G401.6 (cell line): ENCODE data around the gene AOAH.

Experiments
- FAIRE-seq: peaks from 2 replicates; lab custom pipeline; 2012; peaks lifted over from hg19 to GRCh38; lab: Jason Lieb, UNC

The AOAH gene, protein sequence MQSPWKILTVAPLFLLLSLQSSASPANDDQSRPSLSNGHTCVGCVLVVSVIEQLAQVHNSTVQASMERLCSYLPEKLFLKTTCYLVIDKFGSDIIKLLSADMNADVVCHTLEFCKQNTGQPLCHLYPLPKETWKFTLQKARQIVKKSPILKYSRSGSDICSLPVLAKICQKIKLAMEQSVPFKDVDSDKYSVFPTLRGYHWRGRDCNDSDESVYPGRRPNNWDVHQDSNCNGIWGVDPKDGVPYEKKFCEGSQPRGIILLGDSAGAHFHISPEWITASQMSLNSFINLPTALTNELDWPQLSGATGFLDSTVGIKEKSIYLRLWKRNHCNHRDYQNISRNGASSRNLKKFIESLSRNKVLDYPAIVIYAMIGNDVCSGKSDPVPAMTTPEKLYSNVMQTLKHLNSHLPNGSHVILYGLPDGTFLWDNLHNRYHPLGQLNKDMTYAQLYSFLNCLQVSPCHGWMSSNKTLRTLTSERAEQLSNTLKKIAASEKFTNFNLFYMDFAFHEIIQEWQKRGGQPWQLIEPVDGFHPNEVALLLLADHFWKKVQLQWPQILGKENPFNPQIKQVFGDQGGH

DNA sequence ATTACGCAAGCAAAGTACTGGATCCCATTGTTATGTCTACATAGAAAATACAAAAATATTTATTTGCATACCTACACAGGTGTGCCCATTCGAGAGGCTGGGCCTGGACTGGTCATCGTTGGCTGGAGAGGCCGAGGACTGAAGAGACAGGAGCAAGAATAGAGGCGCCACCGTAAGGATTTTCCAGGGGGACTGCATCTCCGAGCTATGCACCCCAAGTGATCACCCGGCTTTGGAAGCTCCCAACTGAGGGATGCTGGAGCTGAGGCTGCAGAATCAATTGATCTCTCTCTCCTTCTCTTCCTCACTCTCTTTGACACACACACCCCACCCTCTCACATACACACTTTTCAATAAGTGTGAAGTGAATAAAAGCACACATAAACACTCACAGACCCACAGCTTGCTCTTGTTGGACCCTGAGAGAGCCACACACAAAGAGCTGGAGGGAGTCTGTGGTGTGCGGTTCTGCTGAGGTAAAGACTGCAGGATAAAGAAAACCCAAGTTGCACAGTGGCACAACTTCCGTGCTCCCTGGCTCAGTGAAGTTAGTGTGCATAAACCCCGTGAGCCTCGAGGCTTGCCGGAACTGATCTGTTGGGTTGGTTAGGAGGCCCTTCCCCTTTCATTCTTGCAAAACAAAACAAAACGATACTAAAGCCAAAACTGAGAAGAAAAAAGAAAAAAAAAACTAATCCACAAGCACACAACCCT lies at the start of gene AOAH:
AOAH (minus strand) TSS at position 544 of the 714 bp plus-strand sequence; CDS start at position 198, 346 bp downstream.
- no peak for FAIRE-seq

DNA sequence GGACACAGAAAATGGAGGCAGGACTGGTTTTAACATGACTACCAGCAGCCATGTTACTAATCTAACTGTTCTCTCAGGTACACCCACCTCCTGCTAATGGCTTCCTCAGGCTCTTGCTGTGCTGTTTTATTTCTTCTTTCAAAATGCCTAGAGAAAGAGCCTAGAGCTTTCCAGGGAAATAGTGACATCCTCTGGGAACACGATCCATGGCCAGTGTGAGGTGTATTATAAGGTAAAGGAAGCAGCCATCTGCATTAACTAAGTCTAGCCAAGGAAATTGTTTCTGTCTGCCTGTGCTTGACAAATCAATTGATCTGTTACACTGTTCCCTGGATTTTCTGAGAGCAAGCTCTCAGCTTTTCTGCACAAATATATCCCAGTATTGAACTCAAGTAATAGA lies 42.2 kb upstream of the AOAH start:
- FAIRE-seq, result no peak

DNA sequence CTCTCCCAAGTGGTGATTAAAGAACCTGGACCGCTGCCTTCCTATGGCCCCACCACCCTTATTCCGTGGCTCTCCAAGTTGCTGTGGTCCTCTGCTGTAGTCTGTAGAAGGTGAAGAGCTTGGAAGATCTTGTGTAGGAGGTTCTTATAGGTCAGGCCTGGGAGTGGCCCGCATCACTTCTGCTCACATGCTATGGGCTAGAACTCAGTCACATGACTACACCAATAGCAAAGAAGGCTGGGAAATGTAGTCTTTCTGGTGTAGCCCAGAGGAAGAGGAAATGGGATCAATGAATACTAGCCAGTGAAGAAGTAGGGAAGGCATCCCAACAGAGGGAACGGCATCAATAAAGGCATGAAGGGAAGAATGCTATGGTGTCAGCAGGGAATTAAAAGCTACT lies 41.3 kb upstream of the AOAH start:
- FAIRE-seq, result no peak

DNA sequence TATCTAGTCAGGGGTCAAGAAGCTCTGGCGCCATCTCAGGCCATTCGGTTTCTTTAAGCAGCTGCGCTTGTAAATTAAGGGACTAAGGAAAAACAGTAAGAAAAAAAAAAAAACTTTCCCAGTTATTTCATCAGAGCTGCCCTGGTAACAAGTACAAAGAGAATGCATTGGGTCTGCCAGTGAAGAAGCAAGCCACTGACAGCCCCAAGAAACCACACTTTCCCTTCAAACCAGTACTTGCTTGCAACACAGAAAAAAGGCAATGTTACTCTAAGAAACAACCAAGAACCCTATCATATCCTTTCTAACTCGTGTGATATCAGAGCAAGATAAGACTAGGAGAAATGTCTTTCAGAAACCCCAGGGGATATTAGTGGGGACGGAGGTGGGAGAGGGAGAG lies 40.6 kb upstream of the AOAH start:
- FAIRE-seq, result no peak

DNA sequence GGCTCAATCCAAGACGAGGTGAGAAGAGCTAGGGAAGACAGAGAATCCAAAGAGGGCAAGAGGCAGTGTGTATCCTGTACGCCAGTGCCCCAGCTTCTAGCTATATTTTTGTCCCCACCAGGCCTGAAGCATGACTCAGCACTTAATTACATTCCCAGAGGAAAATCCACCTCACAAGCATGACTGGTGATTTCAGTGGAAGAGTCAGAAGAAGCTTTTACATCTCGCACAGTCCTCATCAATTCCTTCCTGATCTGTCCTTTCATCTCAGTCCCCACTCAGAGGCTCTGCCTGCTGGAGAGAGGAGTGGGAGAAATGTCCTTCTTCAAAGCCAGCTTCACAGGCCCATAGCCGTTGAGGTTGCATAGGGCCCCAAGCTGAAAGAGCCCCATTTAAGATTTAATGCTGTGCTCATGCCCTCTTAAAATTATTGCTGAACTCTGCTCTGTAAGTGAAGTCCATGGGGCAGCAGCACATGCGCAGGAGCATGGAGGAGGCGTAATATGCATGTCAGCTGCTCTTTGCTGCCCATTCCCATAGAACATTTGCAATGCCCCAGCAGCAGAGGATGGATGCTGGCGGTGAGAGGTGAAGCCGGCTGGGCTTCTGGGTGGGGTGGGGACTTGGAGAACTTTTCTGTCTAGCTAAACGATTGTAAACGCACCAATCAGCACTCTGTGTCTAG lies 39.0 kb upstream of the AOAH start:
- FAIRE-seq, result no peak

DNA sequence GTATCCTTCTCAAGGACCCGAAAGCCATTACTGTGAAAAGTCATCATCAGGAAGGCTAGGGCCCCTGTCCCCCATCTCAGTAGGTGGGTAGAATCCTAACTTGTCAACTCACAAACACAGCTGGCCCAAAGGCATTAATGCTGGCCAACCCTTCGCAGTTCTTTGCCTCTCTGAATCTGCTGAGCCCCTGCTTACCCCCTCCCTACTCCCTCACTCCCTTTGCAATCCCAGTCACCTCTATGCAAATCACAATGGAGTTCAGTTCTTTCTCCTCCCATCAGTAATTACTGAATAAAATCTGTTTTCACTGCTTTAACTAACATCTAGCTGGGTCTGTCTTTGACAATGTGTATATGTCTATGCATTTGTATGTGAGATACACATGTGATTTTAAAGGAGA lies 38.1 kb upstream of the AOAH start:
- no peak for FAIRE-seq

DNA sequence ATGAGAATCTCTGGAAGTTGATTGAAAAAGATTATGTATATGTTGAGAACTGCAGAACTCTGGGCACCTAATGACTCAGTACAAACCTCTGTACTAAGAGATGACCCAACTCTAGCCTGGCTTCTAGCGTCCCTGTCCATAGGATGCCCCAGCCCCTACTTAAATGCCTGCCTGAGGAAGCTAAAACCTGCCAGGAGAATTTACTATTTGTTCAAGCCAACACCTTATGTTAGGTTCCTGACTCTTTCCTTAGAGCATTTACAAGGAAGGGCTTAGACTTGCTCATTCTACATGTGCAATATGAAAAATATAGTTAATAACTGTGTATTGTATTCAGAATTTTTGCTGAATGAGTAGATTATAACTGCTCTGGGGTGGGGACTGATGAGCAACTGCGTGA lies 37.5 kb upstream of the AOAH start:
- FAIRE-seq, result no peak

DNA sequence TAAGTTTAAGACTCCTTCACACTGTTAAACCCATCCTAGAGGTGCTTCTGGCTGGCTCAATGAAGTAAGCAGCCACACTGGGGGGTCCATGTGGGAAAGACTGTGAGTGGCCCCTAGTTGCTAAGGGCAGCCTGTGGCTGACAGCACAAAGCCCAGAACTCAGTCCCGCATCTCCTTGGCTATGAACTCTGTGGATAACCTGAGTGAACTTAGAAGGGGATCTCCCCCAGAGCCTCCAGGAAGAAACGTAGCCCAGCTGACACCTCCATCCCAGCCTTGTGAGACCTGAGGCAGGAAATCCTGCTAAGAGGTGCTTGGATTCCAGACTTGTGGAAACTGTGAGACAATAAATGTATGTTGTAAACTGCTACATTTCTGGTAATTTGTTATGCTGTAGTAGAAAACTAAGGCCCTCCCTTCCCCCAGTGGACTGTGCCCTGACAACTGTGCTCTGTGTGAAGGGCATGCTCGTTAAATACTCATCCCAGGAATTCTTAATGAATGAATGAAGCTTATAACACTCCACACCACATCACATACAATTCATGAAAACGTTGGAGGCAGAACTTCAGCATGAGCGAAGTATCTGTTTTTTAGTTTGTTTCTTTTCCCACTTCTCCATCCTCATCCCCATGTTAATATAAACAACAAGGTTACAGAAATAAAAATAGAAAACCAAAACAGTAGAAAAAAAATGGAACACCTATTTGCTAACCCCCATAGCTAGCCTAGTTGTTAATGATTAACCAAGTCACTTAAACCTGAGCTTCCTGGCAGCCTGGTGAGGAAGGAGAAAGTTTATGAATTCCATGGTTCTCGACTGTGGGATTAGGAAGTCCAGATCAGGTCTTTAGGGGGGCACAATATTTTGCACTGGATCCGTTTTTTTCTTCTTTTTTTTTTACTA lies 36.8 kb upstream of the AOAH start:
- FAIRE-seq, result no peak

DNA sequence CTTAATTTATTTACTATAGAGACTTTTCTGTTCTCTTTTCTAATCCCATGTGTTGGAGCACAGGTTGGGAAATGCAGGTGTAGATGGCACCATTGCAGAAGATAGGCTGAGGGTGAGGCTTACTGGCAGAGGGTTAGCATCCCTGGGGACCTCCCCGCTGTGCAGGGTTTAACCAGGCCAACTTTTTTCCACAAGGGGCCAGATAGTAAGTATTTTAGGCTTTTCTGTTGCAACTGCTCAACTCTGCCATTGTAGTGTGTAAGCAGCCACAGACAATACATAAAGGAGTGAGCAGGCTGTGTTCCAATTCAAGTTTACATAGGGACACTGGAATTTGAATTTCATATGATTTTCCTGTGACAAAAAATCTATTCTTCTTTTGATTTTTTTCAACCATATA lies 34.6 kb upstream of the AOAH start:
- FAIRE-seq, result no peak

DNA sequence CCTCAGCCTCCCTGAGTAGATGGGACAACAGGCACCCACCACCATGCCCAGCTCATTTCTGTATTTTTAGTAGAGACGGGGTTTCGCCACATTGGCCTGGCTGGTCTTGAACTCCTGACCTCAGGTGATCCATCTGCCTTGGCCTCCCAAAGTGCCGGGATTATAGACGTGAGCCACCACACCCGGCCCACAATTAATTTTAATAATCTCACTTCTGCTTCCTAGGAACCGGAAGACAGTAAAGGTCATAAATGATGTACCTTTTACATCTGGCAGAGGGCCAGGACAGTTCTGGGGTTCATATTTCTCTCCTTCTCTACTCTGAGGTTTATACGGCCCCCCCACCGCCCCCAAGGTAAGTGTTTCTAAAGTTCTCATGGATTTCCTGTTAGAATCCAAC lies 31.2 kb upstream of the AOAH start:
- no peak for FAIRE-seq

DNA sequence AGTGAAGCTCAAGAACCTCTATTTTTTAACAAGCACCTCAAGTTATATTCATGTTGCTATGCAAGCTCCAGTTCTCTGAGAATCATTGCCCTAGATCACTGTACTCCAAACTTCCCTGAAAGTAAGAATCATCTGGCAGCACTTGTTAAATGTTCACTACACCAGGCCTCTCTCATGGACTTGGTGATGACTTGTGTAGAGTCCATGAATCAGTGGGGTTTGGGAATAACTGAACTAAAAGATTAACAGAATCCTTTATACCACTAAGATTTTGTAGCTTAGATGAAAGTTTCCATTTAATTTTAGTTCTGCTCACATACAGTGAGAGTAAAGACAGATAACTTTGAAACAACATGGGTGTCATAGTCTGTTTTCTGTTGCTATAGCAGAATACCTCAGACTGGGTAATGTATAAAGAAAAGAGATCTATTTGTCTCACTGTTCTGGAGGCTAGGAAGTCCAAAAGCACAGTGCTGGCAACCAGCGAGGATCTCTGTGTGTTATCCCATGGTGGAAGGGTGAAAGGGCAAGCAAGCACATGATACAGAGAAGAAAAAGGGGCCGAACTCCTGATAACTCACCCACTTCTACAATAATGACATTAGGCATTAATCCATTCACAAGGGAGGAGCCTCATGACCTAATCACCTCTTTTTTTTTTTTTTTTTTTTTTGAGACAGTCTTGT lies 27.9 kb upstream of the AOAH start:
- no peak for FAIRE-seq

DNA sequence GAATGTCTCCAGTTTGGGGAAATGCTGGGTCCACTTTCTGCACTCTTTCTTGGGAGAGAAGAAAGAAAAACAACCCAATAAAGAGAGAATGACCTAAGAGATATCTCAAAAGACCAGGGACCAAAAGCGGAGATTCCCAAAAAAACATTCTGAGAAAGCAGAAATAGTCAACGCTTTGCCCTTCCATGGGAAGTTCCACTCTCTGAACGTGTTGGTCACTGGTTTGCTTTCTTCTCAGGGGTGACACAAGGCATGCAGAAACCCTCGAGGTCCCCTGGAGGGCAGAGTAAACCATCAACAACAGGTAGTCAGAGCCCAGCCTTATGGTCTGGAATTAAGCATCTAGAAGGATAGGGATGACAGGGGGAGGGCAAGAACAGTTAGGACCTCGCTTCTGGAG lies 26.2 kb upstream of the AOAH start:
- FAIRE-seq, result no peak

DNA sequence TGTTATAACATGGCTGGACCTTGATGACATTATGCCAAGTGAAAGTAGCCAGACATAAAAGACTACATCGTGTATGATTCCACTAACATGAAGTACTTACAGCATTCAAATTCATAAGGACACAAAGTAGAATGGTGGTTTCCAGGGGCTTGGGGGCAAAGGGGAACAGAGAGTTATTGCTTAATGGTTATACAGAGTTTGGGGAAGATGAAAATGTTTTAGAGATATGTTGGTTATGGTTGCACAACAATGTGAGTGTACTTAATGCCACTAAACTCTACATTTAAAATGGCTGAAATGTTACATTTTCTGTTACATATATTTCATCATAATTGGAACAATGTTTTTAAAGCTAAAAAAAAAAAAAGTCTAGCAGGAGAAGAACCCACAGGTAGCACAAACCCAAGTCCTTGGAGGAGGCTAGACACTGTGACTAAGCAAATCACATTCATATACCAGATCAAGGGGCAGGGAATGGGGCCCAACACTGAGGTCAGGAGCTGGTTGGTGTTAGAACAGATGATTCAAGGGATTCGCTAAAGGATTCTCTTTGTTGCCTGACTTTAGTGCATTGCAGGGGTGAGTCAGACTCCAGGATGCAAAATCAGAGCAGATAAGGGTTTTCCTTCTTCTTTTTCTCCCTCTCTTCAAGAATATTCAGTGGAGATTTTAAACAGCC lies 25.1 kb upstream of the AOAH start:
- FAIRE-seq, result no peak

DNA sequence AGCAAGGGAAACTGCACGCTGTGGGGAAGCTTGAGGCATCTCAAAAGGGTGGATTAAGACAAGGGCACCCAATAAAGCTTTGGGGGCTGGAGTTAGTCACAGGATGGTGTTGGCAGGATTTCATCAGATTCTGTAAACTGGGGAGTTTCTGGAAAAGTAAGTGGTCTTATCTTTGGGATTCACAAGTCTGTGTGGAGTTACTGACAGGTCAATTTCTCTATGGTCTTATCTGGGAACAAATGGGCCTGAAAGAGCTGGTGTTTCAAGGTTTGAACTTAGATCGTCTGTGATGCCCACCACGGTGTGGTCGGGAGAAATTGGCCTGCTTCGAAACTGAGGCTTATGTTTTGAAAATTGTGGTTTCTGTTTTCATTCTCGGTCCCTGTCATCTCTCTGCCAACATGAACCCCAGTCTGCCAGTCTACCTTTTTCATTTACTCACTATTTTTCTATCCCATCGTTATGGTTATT lies 23.8 kb upstream of the AOAH start:
- FAIRE-seq, result no peak

DNA sequence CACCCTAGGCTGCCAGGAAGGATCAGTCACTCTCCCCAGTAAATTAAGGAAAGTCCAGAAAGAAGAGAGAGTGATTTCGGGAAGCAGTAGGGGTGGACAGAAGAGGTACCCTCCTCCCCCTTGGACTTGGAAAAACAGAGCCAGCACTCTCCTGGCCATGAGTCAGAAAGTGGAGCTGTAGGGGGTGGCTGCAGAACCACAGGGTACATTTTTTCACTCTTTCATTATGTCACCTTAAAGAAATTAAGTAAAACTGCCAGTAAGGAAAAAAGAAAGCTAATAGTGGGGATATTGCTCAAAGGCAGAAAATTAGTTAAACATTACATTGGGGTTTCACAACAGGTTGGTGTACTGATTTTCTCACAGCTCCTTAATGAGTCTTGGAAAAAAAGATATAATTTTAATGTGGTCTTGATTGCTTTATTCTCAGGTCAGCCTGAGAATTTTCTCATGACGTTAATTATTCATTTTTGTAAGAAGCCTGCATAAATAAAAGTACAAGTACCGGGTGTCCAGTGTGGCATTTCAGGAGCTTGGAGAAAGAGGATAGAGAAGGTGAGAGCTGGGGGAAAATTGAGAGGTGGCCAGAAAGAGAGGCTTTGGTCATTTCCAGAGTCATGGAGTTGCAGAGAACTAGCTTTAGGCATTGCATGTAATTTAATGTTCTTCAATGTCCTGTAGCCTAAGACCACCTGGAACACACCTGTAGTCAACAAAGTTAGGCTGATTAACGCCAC lies 23.2 kb upstream of the AOAH start:
- no peak for FAIRE-seq

DNA sequence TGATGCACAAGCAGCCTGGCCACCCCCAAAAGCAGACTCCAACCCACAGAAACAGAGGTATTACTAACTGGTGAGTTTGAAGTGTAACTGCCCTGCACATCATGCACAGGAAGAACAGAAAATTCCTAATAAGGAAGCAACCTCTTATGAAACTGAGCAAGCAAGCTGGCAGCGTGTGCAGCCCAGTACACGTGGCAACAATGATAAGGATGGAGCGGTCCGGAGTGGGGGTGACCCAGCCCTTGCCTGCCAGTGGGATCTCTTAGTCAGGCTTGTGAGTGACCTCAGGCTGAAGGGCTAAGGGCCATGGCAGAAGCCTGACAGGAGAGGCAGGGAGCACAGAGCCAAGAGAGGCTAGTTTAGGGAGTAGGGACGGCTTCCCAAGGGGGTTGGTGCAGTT lies 22.1 kb upstream of the AOAH start:
- no peak for FAIRE-seq

DNA sequence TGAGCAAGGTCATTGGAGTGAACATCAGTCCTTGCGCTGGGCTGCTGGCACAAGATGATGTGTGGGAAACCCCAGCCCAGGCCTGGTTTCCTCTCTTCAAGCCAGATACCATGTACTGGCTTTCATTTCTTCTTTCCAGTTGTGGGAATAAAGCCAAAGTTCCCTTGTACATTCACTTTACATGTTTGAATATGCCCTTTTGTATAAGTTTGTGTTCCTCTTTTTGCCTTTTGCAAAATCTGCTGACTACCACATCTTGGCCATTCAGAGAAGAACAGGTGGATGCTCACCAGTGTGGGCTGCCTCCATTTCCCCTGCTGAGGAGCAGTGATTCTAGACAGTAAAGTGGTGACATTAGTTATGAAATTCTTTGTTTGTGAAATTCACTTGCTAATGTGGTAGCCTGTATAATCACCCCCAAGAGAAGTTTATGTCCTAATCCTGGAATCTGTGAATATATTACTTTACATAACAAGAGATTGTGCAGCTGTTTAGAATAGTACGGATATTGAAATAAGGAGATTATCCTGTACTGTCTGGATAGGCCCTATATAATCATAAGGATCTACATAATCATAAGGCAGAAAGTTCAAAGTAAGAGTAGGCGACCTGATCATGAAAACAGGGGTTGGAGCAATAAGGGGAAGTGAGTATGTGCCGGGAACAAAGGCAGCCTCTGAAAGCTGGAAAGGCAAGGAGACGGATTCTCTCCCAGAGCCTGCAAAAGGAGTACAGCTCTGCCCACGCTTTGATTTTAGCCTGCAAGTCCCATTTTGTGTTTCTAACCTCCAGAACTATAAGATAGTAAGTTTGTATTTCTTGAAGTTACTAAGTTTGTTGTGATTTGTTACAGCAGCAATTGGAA lies 18.8 kb upstream of the AOAH start:
- FAIRE-seq, result no peak

DNA sequence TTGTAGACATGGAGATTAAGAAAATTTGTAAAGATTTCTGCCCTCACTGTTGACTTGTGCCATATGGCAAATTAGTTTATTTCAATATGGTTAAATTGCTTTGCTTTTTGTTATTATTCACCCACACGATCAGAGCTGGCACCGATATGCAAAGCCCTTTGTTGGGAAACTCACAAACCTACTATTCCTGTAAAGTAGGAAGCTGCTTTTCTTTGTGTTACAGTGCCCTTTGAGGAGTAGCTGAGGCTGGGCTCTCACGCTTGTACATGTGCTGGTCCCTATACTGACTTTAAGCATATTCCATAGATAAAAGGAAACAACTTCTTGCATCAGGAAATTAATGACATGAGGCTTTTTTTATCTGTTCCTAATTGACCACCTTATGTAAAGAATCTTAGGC lies 17.6 kb upstream of the AOAH start:
- no peak for FAIRE-seq

DNA sequence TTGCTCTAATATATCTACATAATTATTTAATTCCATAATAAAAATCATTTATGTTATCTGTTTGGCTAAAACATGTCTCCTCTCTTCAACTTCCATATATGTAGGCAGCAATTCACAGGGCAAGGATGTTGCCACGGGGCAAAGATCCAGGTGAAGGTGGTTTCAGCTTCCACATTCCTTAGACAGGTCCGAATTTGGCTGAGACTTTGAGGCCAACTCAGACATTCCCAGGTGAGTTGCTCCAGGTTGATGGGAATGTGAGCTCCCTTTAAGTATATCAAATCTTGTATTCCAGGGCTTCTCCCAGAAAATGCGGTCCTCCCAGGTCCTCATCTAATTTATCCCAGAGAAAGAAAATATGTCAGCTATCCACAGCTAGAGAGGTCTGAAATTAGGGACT lies 15.1 kb upstream of the AOAH start:
- no peak for FAIRE-seq
